EL (cell line): ENCODE results near the gene ZNF169.
"Not testable (repeated sequence)": the region's sequence is repeated elsewhere in the genome, so short reads cannot be mapped to it uniquely, and the experiment has no call there.

ENCODE experiments used
- DNase-seq: peaks from one replicate; pipeline ENCODE4 v3.0.0-alpha.2; 2016

ZNF169 gene

DNA sequence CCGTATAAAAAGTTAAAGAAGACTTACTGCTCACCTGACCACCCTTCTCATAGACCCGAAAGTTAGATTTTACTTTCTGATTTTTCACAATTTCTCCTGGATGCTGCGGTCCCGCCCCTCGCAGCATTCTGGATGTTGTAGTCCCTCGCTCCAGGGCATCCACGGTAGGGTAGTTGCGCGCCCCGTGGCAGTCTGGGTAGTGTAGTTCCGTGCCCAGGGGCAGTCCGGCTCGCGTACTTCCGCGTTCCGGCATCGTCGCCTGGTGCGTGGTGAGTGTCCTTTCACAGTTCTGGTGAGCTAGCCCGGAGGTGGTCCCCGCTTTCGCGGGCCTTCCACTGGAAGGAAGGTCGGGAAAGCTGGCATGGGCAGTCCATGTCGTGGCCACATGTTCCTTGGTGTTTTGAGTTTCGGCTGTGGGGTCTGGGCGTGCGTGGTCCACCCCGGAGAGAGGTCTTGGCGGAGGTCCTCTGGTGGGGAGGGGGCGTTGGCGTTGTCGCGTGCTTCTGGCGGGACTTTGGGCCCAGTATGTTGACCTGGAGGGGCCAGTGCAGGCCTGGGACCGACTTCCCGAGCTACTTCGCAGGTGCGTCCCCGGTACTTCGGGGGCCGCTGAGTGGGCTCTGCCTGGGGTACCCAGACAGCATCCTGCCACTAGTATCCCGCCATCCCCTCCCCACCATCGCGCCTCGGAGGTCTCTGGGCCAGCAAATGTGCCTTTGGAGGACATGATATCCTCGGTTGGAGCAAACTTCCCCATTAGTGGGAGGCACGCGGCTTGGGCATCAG, at the start of gene ZNF169:
TSS of gene ZNF169 (plus strand) at position 222 of the 786 bp plus-strand sequence. CDS start 19,515 bp downstream, outside the sequence.
- DNase-seq: peak; percentile 93

DNA sequence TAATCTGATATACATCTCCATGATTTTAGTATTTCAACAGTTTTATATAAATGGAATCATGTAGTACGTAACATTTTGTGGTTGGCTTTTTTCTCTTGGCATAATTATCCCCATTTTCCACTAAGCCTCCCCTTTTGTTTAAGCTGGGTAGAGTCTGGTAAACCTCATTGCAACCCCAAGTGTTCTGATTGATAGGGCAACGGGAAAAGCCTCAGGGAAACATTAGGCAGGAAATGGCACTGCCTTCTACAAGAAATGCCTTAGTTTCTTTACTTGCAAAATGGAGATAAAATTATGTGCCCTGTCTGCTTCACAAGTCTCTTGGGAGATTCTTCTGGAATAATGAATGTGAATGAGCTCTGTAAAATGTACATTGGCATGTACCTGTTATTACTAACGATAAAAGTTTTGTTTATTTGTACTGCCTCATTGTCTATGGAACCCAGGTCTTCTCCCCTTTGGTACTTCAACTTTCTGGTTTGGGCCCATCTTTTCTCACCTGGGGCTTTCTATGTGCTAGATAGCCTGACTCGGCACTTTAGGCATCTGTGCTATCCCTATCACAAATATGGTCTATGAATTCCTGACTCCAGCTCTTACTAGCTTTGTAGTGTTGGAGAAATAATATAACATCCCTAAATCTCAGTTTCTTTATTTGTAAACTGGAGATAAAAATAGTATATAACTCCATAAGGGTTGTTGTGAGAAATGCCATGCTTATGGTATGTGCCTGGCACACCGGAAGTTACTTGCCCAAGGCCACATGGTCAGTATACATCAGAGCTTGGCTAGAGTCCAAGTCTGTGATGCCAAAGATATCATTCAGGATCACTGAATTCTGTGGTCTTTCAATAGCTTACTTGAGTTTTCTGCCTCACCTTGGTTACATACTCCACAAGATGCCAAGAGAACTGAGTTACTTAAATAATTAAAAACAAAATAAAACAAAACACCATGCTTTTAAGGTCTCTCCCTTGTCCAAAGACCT, 48.2 kb upstream of the ZNF169 start:
- DNase-seq: peak; percentile 26

DNA sequence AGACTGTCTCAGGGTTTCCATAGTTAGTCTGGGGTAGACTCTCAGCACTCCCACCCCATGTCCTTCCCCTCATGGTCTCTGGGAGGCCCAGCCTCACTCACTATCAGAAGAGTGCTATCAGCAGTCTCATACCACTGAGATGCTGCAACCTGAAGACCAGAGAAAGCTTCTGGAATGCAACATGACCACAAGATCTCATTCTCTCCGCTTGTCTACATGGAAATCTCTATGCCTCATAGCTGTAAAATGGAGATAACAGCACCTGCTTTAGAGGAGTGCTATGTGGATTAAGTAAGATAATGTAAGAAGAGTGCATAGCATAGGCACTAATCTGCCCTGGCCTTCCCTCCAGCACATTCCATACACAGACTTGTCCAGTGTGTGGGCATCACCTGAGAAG, 47.0 kb upstream of the ZNF169 start:
- peak; percentile 14 for DNase-seq

DNA sequence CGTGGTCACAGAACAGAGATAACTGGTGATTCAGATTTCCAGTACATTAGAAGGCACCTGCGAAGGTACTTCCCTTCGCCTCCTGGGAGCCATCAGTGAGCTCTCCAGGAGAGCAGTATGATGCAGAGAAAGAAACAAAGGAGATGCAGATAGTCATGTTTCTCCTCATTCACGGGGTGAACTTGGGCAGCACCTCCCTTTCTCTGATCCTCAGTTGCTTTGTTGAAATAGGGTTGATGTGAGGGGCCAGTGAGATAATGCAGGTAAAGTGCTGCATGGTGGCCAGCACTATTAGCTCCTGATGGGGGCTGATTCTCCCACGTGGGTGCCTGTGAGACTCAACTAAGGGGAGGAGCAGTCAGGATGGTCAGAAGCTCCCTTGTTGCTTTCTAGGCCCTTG, 46.6 kb upstream of the ZNF169 start:
- DNase-seq: no peak

DNA sequence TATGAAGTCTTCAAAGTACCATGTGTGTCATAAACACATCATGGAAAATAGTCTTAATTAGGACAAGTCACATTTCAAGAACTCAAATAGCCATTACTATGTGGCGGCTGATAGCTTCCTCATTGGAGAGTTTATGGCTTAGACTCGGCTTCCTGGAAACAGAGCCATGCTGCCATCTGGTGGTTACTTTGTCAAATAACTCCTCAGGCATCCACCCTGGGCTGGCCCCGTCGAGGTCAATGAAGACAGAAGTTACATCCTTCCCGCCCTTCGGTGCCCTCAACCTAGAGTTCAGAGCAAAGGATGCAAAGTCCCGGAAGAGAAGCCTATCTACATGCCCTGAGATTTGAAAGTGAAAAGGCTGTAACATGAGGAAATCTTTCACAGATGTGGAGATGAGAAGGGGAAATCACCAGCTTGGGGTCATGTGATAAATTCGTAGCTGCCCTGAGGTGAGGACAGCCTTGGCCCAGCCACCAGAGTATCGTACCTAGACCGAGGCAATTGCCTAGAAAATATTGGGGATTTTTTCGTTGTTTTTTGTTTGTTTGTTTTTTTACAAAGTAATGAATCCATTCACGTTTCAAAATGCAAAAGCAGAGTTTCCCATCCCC, 45.5 kb upstream of the ZNF169 start:
- DNase-seq: peak; percentile 75

DNA sequence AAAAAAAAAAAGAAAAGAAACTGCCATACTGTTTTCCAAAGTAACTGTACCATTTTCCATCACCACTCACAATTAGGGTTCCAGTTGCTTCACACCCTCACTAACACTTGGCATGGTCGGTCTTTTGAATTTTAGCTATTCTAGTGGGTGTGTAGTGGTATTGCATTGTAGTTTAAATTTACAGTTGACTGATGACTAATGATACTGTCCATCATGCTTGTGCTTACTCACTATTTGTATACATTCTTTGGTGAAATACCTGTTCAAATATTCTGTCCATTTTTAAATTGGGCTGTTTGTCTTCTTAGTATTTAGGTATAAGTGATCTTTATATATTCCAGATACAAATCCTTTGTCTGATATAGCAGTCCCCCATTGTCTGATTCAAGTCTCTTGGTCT, 36.2 kb upstream of the ZNF169 start:
- no peak for DNase-seq

DNA sequence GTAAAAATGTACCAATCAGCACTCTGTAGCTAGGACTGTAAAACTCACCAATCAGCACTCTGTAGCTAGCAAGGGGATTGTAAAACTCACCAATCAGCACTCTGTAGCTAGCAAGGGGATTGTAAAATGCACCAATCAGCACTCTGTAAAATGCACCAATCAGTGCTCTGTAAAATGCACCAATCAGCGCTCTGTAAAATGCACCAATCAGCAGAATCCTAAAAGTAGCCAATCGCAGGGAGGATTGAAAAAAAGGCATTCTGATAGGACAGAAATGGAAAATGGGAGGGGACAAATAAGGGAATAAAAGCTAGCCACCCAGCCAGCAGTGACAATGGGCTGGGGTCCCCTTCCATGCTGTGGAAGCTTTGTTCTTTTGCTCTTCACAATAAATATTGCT, 33.7 kb upstream of the ZNF169 start:
- DNase-seq: not testable (repeated sequence)

DNA sequence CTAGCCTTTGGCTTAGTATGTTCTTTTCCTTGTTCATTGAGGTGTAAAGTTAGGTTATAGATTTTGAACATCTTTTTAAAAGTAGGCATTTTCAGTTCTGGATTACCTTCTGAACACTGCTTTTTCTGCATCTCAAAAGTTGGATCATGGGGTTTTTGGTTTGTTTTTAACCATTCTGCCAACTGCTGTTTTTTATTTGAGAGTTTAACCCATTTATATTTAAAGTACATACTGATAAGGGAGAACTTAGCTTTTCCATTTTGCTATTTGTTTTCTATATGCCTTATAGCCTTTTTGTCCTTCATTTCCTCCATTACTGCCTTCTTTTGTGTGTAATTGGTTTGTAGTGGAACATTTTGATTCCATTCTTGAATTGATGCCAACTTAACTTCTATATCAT, 30.5 kb upstream of the ZNF169 start:
- DNase-seq: no peak

DNA sequence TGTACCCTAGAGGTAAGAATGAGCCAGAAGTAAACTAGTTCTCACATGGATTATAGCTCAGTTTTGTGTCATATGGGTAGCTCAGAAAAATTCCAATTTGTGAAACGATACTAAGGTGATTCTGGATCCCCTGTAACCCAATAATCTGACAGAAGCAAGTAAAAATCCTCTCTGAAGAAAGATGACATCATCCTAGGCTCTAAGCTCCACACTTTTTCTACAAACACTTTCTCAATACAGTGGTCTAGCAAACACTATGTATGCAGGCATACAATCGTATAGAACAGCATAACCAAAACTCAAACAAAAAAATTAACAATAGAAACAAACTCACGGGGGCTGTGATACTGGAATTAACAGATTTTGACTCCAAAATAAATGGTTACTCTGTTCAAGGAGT, 26.7 kb upstream of the ZNF169 start:
- no peak for DNase-seq

DNA sequence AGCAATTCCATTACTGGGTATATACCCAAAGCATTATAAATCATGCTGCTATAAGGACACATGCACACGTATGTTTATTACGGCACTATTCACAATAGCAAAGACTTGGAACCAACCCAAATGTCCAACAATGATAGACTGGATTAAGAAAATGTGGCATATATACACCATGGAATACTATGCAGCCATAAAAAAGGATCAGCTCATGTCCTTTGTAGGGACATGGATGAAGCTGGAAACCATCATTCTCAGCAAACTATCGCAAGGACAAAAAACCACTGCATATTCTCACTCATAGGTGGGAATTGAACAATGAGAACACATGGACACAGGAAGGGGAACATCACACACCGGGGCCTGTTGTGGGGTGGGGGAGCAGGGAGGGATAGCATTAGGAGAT, 18.0 kb upstream of the ZNF169 start:
- not testable (repeated sequence) for DNase-seq

DNA sequence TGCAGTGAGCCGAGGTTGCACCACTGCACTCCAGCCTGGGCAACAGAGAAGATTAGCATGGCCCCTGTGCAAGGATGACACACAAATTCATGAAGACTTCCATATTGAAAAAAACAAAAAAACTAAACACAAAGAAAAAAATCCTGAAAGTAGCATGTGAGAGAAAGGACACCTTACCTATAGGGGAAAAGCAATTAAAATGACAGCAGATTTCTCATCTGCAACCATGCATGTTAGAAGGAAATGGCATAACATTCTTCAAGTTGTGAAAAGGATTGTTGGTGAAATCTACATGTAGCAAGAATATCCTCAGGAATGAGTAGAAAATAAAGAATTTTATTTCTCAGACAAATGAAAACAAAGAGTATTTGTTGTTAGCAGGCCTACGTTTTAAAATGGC, 13.4 kb upstream of the ZNF169 start:
- no peak for DNase-seq

DNA sequence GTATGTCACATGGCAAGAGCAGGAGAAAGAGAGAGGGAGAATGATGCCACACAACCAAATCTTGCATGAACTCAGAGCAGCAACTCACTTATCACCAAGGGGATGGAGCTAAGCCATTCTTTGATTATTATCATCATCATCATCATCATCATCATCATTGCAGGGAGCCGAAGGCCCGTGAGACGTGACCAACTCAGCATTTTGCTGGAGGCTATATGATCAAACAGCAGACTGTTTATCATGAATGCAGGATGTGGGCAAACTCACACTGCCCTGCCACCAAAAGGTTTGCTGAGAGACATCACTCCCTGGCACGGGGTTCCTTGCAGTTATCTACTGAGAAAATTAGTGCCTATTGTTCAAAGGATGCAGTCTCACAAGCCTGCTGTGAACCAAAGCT, 8.6 kb upstream of the ZNF169 start:
- DNase-seq: peak; percentile 59

DNA sequence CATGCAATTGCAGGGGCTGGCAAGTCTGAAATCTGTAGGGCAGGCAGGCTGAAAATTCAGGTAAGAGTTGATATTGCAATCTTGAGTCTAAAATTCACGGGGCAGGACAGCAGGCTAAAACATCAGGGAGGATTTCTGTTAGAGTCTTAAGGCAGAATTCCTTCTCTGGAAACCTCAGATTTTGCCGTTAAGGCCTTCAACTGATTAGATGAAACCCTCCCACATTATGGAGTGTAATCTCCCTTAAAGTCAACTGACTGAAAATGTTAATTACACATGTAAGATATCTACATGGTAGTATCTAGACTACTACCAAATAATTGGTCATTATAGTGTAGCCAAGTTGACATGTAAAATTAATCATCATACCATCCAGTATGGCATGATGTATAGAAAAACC, 3.1 kb upstream of the ZNF169 start:
- no peak for DNase-seq

DNA sequence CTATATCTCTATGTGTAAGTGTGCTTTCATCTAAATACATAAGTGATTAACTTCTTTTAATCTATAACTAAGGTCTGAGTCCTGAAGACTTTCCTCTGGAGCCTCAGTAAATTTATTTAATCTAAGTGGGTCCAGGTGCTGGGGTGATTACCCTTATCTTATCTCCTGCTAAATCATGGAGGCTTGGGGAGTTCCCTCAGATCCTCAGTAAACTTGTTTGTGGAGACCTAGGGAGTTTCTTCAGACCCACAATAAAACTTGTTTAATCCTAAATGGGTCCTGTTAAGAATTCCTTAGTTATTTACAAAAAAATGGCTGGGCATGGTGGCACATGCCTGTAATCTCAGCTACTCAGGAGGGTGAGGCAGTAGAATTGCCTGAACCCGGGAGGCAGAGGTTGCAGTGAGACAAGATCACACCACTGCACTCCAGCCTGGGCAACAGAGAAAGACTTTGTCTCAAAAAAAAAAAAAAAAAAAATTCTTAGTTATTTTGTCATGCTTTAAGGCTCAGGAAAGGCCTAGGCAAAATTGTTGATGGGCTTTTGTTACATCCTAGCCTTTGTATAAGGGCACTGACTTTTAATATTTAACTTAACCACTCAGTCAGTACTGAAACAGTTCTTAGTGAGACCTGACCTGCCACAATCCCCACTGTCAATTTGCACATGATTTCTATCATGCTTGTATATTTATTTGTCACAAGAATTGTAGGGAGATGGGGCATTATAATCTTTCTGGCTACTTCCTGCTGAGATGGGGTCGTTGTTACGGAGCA, 6.7 kb downstream of the ZNF169 start:
- DNase-seq: not testable (repeated sequence)

DNA sequence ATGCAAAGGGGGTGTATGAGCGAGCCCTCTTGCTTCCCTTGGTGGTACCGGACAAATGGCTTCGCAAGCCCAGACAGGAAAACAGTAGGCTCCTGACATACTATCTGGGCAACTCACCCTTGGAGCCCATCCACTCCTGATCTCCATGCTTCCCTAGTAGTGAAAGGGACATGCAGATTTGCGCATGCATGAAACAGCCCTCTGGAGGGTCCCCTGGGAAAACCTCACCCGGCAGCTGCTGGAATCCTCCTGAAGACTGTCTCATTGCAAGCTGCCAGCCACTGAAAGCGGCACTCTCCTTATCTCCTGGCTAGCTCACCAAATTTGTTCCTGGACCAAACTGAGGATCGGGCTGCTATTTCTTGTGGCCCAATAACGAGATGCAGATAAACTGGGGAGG, 10.2 kb downstream of the ZNF169 start:
- no peak for DNase-seq

DNA sequence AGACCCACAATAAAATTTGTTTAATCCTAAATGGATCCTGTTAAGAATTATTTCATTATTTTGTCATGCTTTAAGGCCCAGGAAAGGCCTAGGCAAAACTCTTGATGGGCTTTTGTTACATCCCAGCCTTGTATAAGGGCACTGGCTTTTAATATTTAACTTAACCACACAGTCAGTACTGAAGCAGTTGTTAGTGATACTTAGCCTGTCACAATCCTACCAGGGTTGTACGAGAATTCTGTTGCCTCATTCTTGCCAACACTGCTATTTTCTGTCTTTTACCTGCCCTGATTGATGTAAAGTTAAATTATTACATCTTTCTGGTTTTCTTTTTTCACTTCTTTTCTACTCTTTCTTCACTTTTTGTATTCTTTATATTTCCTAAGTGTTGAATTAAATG, 10.9 kb downstream of the ZNF169 start:
- DNase-seq: no peak

DNA sequence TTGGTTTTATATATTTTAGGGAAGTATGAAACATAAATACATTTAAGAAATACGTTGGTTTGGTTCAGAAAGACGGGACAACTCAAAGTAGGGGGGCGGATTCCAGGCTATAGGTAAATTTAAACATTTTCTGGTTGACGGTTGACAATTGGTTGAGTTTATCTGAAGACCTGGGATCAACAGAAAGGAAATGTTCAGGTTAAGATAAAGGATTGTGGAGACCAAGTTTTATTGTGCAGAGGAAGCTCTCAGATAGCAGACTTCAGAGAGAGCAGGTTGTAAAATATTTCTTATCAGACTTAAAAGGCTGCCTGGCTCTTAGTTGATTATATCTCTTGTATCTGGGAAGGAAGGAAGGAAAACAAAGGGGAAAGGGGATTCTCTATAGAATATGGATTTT, 17.9 kb downstream of the ZNF169 start:
- DNase-seq: not testable (repeated sequence)

DNA sequence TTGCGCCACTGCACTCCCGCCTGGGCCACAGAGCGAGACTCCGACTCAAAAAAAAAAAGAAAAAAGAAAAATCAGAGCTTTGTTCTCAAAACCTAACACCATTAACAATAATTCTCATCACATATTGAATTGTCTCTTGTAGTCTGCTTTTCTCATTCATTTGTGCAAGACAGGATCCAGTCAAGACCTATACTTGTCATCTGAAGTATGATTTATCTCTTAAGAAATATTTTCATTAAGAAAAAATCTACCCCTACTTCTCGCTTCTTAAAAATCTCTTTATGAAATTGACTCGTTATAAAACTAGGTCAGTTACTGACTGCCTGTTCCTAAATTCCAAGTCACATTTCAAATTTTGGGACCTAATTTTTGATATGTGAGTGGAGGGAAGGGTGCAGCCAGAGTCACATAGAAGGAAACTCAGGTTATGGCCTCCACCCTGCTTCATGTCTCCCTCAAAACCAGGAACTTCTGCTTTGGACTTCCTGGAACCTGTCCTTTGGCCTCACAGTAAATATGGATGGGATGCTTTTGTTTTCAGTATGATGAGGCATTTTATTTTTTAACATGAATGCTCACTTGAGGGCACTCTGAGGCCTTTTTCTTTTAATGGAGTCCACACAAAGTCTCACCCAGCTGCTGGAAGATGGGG, 18.9 kb downstream of the ZNF169 start:
- no peak for DNase-seq

DNA sequence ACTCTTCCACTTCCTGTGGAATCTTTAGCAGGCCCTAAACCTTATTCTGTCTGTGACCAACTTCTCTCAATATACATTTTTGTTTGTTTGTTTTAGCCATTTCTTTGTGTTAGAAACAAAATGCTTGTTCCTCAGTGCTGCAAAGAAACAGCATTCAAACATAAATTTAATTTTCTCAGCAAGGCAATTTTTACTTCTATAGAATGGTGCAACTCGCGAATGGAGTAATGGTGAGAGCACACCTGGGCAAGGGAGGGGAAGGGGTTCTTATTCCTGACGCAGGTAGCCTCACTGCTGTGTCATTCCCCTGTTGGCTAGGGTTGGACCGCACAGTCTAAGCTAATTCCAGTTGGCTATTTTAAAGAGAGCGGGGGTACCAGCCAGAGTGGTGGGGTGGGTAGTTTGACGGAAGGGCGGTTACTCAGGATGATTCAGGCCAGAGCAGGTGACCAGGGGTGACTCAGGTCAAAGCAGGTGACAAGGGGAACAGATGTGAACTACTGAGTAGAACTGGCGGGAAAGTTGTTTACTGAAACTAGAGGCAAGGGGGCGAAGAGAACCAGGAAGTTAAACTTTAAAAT, 21.4 kb downstream of the ZNF169 start:
- no peak for DNase-seq

DNA sequence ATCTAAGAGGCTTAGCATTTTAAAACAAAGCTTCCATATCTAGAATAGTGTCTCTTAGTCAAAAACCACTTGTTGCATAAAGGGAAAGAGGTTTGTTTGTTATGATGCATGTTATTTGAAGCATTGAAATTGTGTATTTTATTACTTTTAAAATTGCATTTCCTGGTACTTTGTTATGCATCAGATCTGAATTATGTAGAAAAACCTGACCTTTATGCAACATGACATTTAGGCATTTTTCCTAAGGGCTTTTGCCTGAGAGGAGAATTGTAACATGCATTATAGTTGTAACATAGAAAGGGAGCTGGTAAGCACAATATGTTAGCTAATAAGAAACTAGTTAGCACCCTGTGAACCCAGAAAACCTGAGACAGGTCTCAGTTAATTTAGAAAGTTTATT, 22.0 kb downstream of the ZNF169 start:
- DNase-seq: no peak

DNA sequence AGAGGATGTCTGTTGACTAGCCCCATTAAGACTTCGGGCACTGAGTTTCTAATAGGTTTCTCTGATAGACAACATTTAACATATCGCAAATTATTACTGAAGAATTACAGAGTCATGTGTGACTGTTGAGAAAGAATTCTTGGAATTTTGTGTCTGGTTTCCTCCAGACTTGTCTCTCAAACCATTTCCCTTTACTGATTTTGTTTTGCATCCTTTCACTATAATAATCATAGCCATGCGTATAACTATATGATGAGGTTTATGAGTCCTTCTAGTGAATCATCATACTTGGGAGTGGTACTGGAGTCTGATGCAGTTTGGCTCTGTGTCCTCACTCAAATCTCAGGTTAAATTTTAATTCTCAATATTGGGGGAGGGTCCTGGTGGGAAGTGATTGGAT, 27.0 kb downstream of the ZNF169 start:
- DNase-seq: peak; percentile 52
